GM21447 (cell line): ENCODE data around the gene LCOR.
"Not testable (repeated sequence)": the region's sequence is repeated elsewhere in the genome, so short reads cannot be mapped to it uniquely, and the experiment has no call there.

Source experiments
- ATAC-seq: cut with Tn5 transposase; IDR thresholded peaks from one replicate; pipeline ENCODE4 v1.9.1; 2021; ENCODE audit not compliant: unreplicated experiment

LCOR gene

GRCh38 chr10:96831867-96832720, at the start of gene LCOR:
LCOR (plus strand) TSS chr10:96832298; CDS start chr10:96949058, 116,760 bp downstream.
- ATAC-seq, result peak; percentile 58

GRCh38 chr10:96784253-96784652, 47.8 kb upstream of the LCOR start:
- no peak for ATAC-seq

DNA sequence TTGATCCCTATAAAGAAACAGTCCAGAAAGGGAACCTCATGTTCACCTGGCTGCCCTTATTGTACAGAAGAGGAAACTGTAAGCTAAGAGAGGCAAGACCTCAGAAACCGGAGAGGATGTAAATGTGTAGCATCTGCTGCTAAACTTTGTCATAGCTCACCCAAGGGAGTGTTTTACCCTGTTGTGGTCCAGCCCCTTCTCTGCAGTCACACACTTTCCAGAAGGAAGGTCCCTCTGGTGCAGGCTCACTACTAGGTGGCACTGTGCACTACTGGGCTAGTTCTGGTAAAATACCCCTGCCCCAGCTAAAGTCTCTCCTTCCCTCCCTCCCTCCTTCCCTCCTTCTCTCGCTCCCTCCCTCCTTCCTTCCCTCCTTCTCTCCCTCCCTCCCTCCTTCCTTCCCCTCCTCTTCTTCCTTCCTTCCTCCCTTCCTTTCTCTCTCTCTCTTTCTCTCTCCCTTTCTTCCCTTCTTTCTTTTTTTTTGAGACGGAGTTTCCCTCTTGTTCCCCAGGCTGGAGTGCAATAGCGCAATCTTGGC, 42.5 kb upstream of the LCOR start:
- peak; percentile 81 for ATAC-seq

- no peak for ATAC-seq
Measured at GRCh38 chr10:96791902-96792301, 40.2 kb upstream of the LCOR start.

GRCh38 chr10:96794836-96795733, 37.0 kb upstream of the LCOR start:
- no peak for ATAC-seq

DNA sequence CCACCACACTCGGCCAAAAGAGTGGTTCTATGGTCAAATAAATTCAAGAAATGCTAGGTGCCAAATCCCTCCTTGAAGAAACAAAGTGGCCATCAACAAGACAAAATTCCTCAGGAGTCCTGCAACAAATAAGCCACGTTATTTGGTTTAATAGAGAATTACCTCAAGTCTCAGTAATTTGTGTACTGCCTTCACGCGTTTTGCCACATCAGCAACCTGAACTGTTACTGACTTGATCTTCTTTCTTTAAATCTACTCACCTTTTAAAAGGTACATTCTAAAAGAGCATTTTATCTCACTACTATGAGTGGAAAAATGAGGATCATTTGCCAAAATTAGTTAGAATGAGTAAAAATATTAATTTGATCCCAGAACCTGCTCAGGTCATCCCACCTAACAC, 34.6 kb upstream of the LCOR start:
- no peak for ATAC-seq

DNA sequence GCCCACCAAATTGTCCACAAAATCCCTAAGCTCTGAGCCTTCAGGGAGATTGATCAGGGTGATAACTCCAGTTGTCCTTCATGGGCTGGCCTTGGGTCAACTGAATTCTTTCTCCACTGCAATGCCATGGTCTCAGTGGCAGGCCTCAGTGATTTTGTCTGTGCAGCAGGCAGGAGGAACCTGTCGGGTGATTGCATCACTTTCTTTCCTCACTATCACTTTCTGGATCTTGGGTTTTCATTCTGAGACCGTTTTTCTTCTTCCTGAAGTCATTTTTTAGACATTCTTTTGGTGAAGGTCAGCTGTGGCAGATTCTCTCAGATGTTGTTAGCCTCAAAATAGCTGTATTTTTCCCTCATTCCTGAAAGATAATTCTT, 28.8 kb upstream of the LCOR start:
- no peak for ATAC-seq

- ATAC-seq, result no peak
Measured at GRCh38 chr10:96814264-96814663, 17.8 kb upstream of the LCOR start.

DNA sequence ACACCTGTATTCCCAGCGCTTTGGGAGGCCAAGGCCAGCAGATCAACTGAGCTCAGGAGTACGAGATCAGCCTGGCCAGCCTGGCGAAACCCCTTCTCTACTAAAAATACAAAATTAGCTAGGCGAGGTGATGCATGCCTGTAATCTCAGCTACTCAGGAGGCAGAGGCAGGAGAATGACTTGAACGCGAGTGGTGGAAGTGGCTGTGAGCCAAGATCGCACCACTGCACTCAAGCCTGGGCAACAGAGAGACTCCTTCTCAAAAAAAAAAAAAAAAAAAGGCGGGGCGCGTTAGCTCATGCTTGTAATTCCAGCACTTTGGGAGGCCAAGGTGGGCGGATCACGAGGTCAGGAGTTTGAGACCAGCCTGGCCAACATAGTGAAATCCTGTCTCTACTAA, 13.1 kb upstream of the LCOR start:
- ATAC-seq, result not testable (repeated sequence)

DNA sequence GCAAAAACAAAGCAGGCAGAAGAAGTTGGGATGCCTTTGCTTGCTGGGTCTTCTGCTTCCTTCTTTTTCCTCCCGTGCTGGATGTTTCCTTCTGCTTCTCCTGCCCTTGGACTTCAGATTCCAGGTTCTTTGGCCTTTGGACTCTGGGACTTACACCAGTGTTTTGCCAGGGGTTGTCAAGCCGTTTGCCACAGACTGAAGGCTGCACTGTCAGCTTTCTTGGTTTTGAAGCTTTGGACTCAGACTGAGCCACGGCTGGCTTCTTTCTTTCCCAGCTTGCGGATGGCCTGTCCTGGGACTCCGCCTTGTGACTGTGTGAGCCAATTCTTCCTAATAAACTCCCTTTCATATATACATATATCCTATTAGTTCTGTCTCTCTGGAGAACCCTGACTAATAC, 11.3 kb upstream of the LCOR start:
- no peak for ATAC-seq

GRCh38 chr10:96826438-96826837, 5.7 kb upstream of the LCOR start:
- no peak for ATAC-seq

- ATAC-seq, result no peak
Measured at GRCh38 chr10:96828609-96829008, 3.5 kb upstream of the LCOR start.

DNA sequence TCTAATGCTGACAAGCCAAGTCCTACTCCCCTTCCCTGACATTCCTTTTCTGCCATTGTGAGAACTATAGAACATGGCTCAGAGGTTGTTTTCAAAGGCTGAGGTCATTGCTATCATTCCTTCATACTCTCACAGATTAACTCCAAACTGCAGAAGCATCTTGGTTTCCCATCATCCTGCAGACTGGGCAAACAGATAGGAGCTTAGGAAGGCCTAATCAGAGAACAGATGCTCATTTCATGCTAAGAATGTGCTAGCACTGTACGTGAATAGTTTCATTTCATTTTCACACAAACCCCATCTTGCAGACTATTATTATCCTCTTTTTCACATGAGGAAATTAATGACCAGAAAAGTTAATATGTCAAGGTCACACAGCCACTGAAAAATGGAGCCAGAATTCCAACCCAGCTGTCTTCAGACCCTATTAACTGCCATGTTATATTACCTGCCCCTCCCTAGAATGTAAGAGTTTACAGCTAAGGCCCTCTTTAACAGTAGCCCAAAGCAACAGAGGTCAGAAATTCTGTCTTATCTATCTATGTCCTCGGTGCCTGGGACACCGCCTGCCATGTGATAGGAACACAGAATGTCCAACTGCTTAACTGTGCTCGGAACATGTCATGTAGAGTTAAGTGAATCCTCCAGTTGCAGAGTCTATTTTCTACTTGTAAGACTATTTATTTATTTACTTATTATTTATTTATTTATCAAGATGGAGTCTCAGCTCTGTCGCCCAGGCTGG, 2.9 kb upstream of the LCOR start:
- ATAC-seq, result no peak

DNA sequence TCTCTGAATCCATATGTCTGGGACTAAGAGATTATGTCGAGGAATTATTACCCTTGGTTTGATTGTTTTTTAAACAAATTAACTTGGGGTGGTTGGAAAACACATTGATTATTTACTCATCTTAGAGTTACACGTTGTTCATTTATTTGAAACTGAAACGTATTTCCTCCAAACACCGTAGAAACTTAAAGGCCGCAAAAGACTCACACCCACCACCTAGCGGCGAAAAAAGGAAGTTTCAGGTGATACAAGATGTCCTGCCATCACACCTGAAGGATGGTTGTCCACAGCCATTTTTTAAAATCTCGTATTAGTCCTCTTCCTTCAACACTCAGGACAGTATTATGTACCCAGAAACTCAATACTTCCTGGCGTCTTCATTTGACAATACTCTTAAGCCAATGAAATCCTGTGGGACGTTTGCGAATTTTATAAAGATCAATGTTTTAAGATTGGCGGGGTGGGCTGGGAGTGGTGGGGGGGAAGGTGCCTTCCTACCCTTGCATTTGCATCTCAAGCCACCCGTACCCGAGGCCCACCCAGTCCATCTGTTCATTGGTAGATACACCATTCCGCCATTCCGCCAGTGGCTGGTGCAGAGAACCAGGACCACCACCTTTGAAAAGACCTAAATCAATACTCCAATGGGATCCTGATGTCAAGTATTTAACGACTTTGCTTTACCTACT, 1.4 kb upstream of the LCOR start:
- ATAC-seq, result no peak

- ATAC-seq, result no peak
Measured at GRCh38 chr10:96831200-96831866, 765 bp upstream of the LCOR start.

DNA sequence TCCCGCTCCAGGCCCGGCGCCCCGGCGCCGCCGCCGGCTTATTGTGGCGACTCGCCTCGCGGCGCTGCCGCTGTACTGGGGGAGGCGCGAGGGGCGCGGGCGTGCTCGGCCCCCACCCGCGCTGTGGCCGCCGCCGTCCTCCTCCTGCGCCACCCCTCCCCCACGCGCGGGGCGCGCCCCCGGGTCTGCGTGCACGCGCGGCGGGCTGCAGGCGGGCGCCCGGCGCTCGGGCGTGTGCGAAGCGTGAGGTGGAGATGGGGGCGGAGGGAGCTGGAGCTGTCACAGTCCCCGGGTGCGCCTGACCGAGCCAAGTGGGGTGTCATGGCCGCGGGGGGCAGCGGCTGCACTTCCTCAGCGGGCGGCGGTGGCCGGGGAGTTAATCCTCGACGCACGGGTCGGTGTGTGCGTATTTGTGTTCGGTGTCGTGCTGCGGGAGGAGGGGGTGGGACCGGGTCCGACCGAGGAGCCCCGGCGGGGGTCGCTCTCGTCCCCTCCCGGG, 672 bp downstream of the LCOR start:
- ATAC-seq, result peak; percentile 48

DNA sequence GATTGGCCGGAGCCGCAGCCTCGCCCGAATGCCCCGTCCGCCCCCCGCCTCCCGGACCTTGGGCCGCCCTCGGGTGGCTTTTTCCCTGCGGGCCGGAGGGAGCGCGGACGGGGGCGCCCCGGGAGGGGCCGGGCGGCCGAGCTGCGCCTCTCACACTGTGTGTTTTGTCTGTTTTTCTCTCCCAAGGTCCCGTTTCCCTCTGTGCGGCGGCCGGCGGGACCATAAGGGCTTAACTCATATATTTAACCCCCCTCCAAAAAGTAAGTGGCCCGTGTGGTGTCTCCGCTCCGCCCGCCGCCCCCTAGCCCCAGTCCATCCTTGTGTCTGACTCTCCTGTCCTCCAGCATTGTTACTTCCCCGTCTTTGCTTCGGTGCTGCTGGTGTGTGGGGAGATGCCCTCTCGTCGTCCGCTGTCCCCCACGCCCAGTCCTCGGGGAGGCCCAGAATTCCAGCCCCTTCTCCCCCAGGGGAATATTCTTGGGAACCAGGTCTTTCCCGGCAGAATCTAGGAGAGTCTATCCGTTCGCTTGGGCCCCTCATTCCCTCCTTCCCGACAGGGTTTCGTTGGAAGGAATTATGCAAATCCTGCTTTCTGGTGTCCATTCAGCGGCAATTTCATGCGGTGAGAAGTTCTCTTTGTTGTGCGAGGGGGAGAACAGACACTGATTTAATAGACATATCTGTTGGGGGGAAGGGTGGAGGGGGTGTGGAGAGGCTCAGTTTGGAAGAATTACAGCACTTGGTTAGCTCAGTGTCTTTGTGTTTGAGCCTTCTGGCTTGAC, 1.3 kb downstream of the LCOR start:
- ATAC-seq, result peak; percentile 11

- no peak for ATAC-seq
Measured at GRCh38 chr10:96834120-96834519, 2.0 kb downstream of the LCOR start.

DNA sequence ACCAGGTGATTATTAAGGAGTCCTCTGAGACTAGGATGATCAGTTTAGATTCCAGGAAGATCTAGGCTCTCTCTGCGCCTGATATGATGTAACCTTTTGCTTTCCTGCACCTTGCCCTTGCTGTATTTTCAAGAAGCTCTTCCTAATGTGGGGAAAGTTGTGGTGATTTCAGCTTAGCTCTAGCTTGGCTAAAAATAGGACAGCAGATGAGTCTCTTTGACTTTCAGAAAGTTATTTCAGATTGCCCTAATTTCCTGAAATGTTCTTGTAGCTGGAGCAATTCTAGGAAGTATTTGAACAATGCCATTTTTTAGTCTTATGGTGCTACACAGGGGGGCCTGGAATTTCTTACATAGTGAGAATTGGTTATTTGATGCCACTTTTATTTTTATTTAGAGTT, 3.8 kb downstream of the LCOR start:
- ATAC-seq, result no peak
